SU-DHL-6 (cell line): ENCODE data around the gene MKI67.

Experiments used
- H2AFZ ChIP-seq: fragments of 200-600 bp; sonication (generic); 2 replicates; pipeline ENCODE4 v1.6.1; 2014; ENCODE audit warnings: low read depth, mild to moderate bottlenecking, moderate library complexity, mixed read lengths, antibody characterized with exemption, low read length; ENCODE audit not compliant: severe bottlenecking
- H3F3A ChIP-seq: fragments of 200-600 bp; shearing (Covaris generic); 2 replicates; pipeline ENCODE4 v1.6.0; 2016; ENCODE audit warnings: antibody characterized with exemption, mild to moderate bottlenecking; ENCODE audit not compliant: insufficient read depth
- H3K27ac ChIP-seq: fragments of 200-600 bp; sonication (generic); 2 replicates; pipeline ENCODE4 v1.5.1; 2016; ENCODE audit warnings: low read depth, mild to moderate bottlenecking, low read length, moderate library complexity, mixed read lengths
- H3K27me3 ChIP-seq: fragments of 200-600 bp; sonication (generic), shearing (Covaris generic); 2 replicates; pipeline ENCODE4 v1.6.0; 2014; ENCODE audit warnings: mild to moderate bottlenecking, low read length
- H3K36me3 ChIP-seq: fragments of 200-600 bp; sonication (generic); 2 replicates; pipeline ENCODE4 v1.6.1; 2014; ENCODE audit warnings: mild to moderate bottlenecking, low read length, mixed read lengths
- H3K4me2 ChIP-seq: fragments of 300-600, 200-600 bp; shearing (Covaris generic), sonication (generic); 2 replicates; pipeline ENCODE4 v1.6.0; 2014; ENCODE audit warnings: low read length, low read depth, mild to moderate bottlenecking; ENCODE audit not compliant: poor library complexity, severe bottlenecking
- H3K4me3 ChIP-seq: fragments of 200-600 bp; sonication (generic); 2 replicates; pipeline ENCODE4 v1.5.1; 2014; ENCODE audit warnings: antibody characterized with exemption, low read length, mild to moderate bottlenecking, mixed read lengths; ENCODE audit not compliant: insufficient read depth, poor library complexity, severe bottlenecking
- H3K79me2 ChIP-seq: fragments of 200-600 bp; sonication (generic); 2 replicates; pipeline ENCODE4 v1.6.1; 2014; ENCODE audit warnings: mild to moderate bottlenecking, low read length, moderate library complexity; ENCODE audit not compliant: insufficient read depth
- H3K9ac ChIP-seq: fragments of 200-600 bp; sonication (generic); 2 replicates; pipeline ENCODE4 v1.7.0; 2014; ENCODE audit warnings: mild to moderate bottlenecking, low read length
- H3K9me2 ChIP-seq: fragments of 200-600 bp; sonication (generic); replicated peaks from 2 replicates; pipeline ENCODE4 v1.6.1; 2014; ENCODE audit warnings: low read length; ENCODE audit not compliant: insufficient read depth
- H3K9me3 ChIP-seq: fragments of 200-600 bp; sonication (generic); 2 replicates; pipeline ENCODE4 v1.6.1; 2014; ENCODE audit warnings: low read length, mixed read lengths; ENCODE audit not compliant: insufficient read depth
- H4K20me1 ChIP-seq: fragments of 200-600 bp; sonication (generic); 2 replicates; pipeline ENCODE4 v1.6.1; 2014; ENCODE audit warnings: low read depth, mild to moderate bottlenecking, antibody characterized with exemption, low read length, moderate library complexity, mixed read lengths
- EZH2phosphoT487 ChIP-seq: fragments of 200-600 bp; sonication (generic), shearing (Covaris generic); conservative IDR thresholded peaks from 2 replicates; pipeline ENCODE4 v1.6.1; 2018; ENCODE audit warnings: mild to moderate bottlenecking, antibody characterized with exemption, low read length, moderate library complexity, mixed read lengths
- TF ChIP-seq, protein P1 (sequence below): fragments of 200-600 bp; sonication (generic); IDR thresholded peaks from one replicate; pipeline ENCODE4 v1.5.1; 2017; ENCODE audit warnings: antibody characterized with exemption, mild to moderate bottlenecking, low read length, moderate library complexity; ENCODE audit not compliant: insufficient read depth, poor library complexity, severe bottlenecking

Gene MKI67

DNA sequence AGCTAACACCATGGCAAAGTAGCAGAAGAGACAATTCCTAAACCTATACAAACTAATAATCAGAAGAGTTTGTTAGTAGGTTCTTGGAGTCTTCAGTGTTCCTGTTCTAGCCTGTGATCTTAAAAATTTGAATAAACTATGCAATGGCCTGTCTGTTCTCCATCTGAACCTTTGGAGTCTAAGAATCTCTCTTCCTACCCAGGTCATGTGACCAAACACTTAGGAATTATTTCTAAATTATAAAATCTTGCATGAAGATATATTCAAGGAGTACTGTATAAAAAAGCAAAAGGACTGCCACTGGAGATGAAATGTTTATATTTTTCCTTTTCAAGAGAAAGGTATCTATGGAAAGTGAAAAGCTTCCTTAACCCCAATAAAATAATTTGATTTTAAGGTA lies 2.4 kb downstream of the MKI67 start:
- H3K4me3 ChIP-seq: peak overlapping the region; percentile 97
- H3K79me2 ChIP-seq: peaks cover 70% of the 10 kb centered on the region
- H3F3A ChIP-seq: 0 out of 2 replicates have a peak, but pooled peaks cover 3% of the 10 kb centered on the region
- no peak overlapping the region for H2AFZ ChIP-seq
- H3K4me2 ChIP-seq: peak overlapping the region; percentile 74
- H3K9ac ChIP-seq: peak overlapping the region; percentile 99
- no peaks in the 10 kb centered on the region for H3K9me3 ChIP-seq
- TF ChIP-seq, protein P1, sequence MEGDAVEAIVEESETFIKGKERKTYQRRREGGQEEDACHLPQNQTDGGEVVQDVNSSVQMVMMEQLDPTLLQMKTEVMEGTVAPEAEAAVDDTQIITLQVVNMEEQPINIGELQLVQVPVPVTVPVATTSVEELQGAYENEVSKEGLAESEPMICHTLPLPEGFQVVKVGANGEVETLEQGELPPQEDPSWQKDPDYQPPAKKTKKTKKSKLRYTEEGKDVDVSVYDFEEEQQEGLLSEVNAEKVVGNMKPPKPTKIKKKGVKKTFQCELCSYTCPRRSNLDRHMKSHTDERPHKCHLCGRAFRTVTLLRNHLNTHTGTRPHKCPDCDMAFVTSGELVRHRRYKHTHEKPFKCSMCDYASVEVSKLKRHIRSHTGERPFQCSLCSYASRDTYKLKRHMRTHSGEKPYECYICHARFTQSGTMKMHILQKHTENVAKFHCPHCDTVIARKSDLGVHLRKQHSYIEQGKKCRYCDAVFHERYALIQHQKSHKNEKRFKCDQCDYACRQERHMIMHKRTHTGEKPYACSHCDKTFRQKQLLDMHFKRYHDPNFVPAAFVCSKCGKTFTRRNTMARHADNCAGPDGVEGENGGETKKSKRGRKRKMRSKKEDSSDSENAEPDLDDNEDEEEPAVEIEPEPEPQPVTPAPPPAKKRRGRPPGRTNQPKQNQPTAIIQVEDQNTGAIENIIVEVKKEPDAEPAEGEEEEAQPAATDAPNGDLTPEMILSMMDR: no peak
- TF ChIP-seq EZH2phosphoT487: no peak
- peaks cover 52% of the 10 kb centered on the region for H4K20me1 ChIP-seq
- H3K36me3 ChIP-seq: peaks cover 56% of the 10 kb centered on the region
- H3K27ac ChIP-seq: peak overlapping the region; percentile 24; the same call in 1 of the 2 replicates
- no peaks in the 10 kb centered on the region for H3K27me3 ChIP-seq
- no peaks in the 10 kb centered on the region for H3K9me2 ChIP-seq

DNA sequence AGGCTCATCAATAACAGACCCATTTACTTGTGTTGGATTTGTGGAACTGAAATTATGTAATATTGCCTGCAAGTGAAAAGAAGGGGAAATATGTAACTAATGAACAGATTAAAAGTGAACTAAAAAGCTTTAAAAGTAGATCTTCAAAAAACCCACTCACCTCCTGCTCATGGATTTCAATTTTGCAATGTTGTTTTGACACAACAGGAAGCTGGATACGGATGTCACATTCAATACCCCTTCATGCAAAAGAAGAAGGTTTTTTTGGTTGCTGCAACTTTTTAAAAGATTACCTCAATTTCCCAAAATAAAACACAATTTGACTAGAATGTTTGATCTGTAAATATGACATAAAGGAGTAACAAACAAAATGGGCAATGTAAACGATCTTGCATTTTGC lies 3.3 kb downstream of the MKI67 start:
- H3F3A ChIP-seq: 0 out of 2 replicates have a peak, but pooled peaks cover 3% of the 10 kb centered on the region
- peak overlapping the region; percentile 74 for H3K4me2 ChIP-seq
- H3K36me3 ChIP-seq: peaks cover 63% of the 10 kb centered on the region
- H3K79me2 ChIP-seq: peaks cover 78% of the 10 kb centered on the region
- H3K9me2 ChIP-seq: no peaks in the 10 kb centered on the region
- peak overlapping the region; percentile 99 for H3K9ac ChIP-seq
- no peak overlapping the region for H2AFZ ChIP-seq
- no peak overlapping the region for H3K4me3 ChIP-seq
- TF ChIP-seq EZH2phosphoT487: no peak
- TF ChIP-seq, protein P1: no peak
- no peak overlapping the region for H3K27ac ChIP-seq
- no peaks in the 10 kb centered on the region for H3K27me3 ChIP-seq
- peaks cover 57% of the 10 kb centered on the region for H4K20me1 ChIP-seq
- H3K9me3 ChIP-seq: no peaks in the 10 kb centered on the region

DNA sequence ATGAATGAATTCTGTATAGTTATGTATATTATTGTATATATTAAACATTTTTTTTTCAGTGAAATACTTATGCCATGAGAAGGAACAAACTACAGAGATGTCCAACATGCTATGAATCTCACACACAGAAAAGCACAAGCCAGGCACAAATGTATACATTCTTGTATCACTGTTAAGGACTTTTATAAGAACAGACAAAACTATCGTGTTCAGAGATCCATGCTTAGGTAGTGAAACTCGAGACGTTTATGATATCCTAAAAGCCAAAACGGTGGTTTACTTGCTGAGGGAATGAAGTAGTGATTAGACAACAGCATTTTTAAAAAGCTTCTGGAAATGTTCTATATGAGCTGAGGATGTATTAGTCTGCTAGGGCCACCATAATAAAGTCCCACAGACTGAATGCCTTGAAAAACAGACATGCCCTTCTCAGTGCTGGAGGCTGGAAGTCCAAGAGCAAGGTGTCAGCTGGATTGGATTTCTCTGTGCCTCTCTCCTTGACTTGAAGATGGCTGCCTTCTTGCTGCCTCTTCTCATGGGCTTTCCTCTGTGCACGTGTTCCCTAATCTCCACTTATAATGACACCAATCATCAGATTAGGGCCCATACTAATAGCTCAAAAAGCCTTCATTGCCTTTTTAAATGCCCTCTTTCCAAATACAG lies 4.3 kb downstream of the MKI67 start:
- peaks cover 86% of the 10 kb centered on the region for H3K79me2 ChIP-seq
- no peaks in the 10 kb centered on the region for H3F3A ChIP-seq
- TF ChIP-seq, protein P1: no peak
- no peak for TF ChIP-seq EZH2phosphoT487
- no peaks in the 10 kb centered on the region for H3K27me3 ChIP-seq
- no peaks in the 10 kb centered on the region for H3K9me2 ChIP-seq
- peaks cover 73% of the 10 kb centered on the region for H3K36me3 ChIP-seq
- H3K27ac ChIP-seq: no peak overlapping the region
- no peak overlapping the region for H3K4me3 ChIP-seq
- H3K9ac ChIP-seq: no peak overlapping the region
- peaks cover 59% of the 10 kb centered on the region for H4K20me1 ChIP-seq
- no peak overlapping the region for H2AFZ ChIP-seq
- H3K4me2 ChIP-seq: peak overlapping the region; percentile 74
- H3K9me3 ChIP-seq: no peaks in the 10 kb centered on the region
